ENCODE measurements around the gene CLEC16A. TPM values are rescaled to one million over a fixed set of nuclear protein-coding genes. Genes with fewer than 3 reads are reported as not detected.

CLEC16A gene
- total RNA-seq, 2 donors from 2014 or later, result 29.9 to 32.3 TPM

- no peak for ATAC-seq (replicated peaks in 1 of 2)
- Mint-ChIP-seq H3K27ac (no peak overlapping the region), H3K27me3 (ENCODE audit: low read depth) (no peaks in the 10 kb centered on the region), H3K4me3 (no peak overlapping the region), H3K9me3 (no peaks in the 10 kb centered on the region), H3K4me1 (ENCODE audit: low read depth) (peaks cover 66% of the 10 kb centered on the region), H3K36me3 (ENCODE audit: insufficient read depth in 2 of 2) (no peaks in the 10 kb centered on the region)
- no peak for DNase-seq
Measured at GRCh38 chr16:11187522-11188023, 243.2 kb downstream of the CLEC16A start.

- no peaks in the 10 kb centered on the region for H3K9me3 Mint-ChIP-seq
- DNase-seq, result no peak
- H3K4me1 Mint-ChIP-seq (ENCODE audit: low read depth), result peaks cover 66% of the 10 kb centered on the region
- no peaks in the 10 kb centered on the region for H3K36me3 Mint-ChIP-seq (ENCODE audit: insufficient read depth in 2 of 2)
- H3K27ac Mint-ChIP-seq, result peak overlapping the region; percentile 17
- no peak for ATAC-seq (replicated peaks in 1 of 2)
- no peaks in the 10 kb centered on the region for H3K27me3 Mint-ChIP-seq (ENCODE audit: low read depth)
- no peak overlapping the region for H3K4me3 Mint-ChIP-seq
Measured at GRCh38 chr16:11188801-11189740, 244.7 kb downstream of the CLEC16A start.

GRCh38 chr16:11190588-11191560 lies 246.5 kb downstream of the CLEC16A start:
- Mint-ChIP-seq H3K4me3 (peak overlapping the region; percentile 29 to 64), H3K4me1 (ENCODE audit: low read depth) (peaks cover 63% of the 10 kb centered on the region), H3K27ac (no peak overlapping the region), H3K27me3 (ENCODE audit: low read depth) (no peaks in the 10 kb centered on the region), H3K36me3 (ENCODE audit: insufficient read depth in 2 of 2) (peaks cover 0 to under 1% of the 10 kb centered on the region in 2 donors), H3K9me3 (no peaks in the 10 kb centered on the region)
- ATAC-seq (replicated peaks in 1 of 2), result peak; percentile 78 to 81
- DNase-seq, result no peak

GRCh38 chr16:11191665-11192064 lies 247.3 kb downstream of the CLEC16A start:
- peaks cover 70% of the 10 kb centered on the region for H3K4me1 Mint-ChIP-seq (ENCODE audit: low read depth)
- peak overlapping the region; percentile 49 for H3K27ac Mint-ChIP-seq
- H3K36me3 Mint-ChIP-seq (ENCODE audit: insufficient read depth in 2 of 2), result peaks cover 0 to 1% of the 10 kb centered on the region in 2 donors
- H3K4me3 Mint-ChIP-seq, result no peak overlapping the region
- no peak for ATAC-seq (replicated peaks in 1 of 2)
- no peak for DNase-seq
- no peaks in the 10 kb centered on the region for H3K27me3 Mint-ChIP-seq (ENCODE audit: low read depth)
- no peaks in the 10 kb centered on the region for H3K9me3 Mint-ChIP-seq

- Mint-ChIP-seq H3K9me3 (no peaks in the 10 kb centered on the region), H3K27ac (no peak overlapping the region), H3K4me3 (no peak overlapping the region), H3K4me1 (ENCODE audit: low read depth) (peaks cover 85% of the 10 kb centered on the region), H3K36me3 (ENCODE audit: insufficient read depth in 2 of 2) (peaks cover 0 to 1% of the 10 kb centered on the region in 2 donors), H3K27me3 (ENCODE audit: low read depth) (no peaks in the 10 kb centered on the region)
- no peak for ATAC-seq (replicated peaks in 1 of 2)
- DNase-seq, result no peak
Measured at GRCh38 chr16:11193494-11193893, 249.1 kb downstream of the CLEC16A start.

- ATAC-seq (replicated peaks in 1 of 2) (no peak), DNase-seq (no peak)
- no peak overlapping the region for H3K27ac Mint-ChIP-seq
- peaks cover 84% of the 10 kb centered on the region for H3K4me1 Mint-ChIP-seq (ENCODE audit: low read depth)
- no peaks in the 10 kb centered on the region for H3K9me3 Mint-ChIP-seq
- peaks cover 0 to 1% of the 10 kb centered on the region in 2 donors for H3K36me3 Mint-ChIP-seq (ENCODE audit: insufficient read depth in 2 of 2)
- H3K4me3 Mint-ChIP-seq, result no peak overlapping the region
- H3K27me3 Mint-ChIP-seq (ENCODE audit: low read depth), result no peaks in the 10 kb centered on the region
Measured at GRCh38 chr16:11194913-11195312, 250.5 kb downstream of the CLEC16A start.

GRCh38 chr16:11196286-11196828 lies 252.0 kb downstream of the CLEC16A start:
- no peak for ATAC-seq (replicated peaks in 1 of 2)
- Mint-ChIP-seq H3K9me3 (no peaks in the 10 kb centered on the region), H3K27ac (no peak overlapping the region), H3K4me1 (ENCODE audit: low read depth) (peaks cover 77% of the 10 kb centered on the region), H3K36me3 (ENCODE audit: insufficient read depth in 2 of 2) (peaks cover 0 to 1% of the 10 kb centered on the region in 2 donors), H3K27me3 (ENCODE audit: low read depth) (no peaks in the 10 kb centered on the region), H3K4me3 (no peak overlapping the region)
- DNase-seq, result no peak

GRCh38 chr16:11198375-11198774 lies 254.0 kb downstream of the CLEC16A start:
- no peak overlapping the region for H3K4me3 Mint-ChIP-seq

GRCh38 chr16:11198828-11199227 lies 254.5 kb downstream of the CLEC16A start:
- ATAC-seq (replicated peaks in 1 of 2) (no peak), DNase-seq (no peak)
- Mint-ChIP-seq H3K27ac (no peak overlapping the region), H3K4me3 (no peak overlapping the region), H3K4me1 (ENCODE audit: low read depth) (peaks cover 78% of the 10 kb centered on the region), H3K27me3 (ENCODE audit: low read depth) (no peaks in the 10 kb centered on the region), H3K9me3 (no peaks in the 10 kb centered on the region), H3K36me3 (ENCODE audit: insufficient read depth in 2 of 2) (peaks cover 0 to 1% of the 10 kb centered on the region in 2 donors)

More at GRCh38 chr16:11198375-11198774, 254.0 kb downstream of the CLEC16A start:
- Mint-ChIP-seq H3K9me3 (no peaks in the 10 kb centered on the region), H3K27me3 (ENCODE audit: low read depth) (no peaks in the 10 kb centered on the region), H3K4me1 (ENCODE audit: low read depth) (peaks cover 78% of the 10 kb centered on the region), H3K27ac (no peak overlapping the region), H3K36me3 (ENCODE audit: insufficient read depth in 2 of 2) (peaks cover 0 to 1% of the 10 kb centered on the region in 2 donors)
- ATAC-seq (replicated peaks in 1 of 2) (no peak), DNase-seq (no peak)

- Mint-ChIP-seq H3K4me1 (ENCODE audit: low read depth) (peaks cover 79% of the 10 kb centered on the region), H3K9me3 (no peaks in the 10 kb centered on the region), H3K36me3 (ENCODE audit: insufficient read depth in 2 of 2) (peaks cover 0 to 1% of the 10 kb centered on the region in 2 donors), H3K4me3 (no peak overlapping the region), H3K27me3 (ENCODE audit: low read depth) (no peaks in the 10 kb centered on the region), H3K27ac (no peak overlapping the region)
- DNase-seq, result no peak
- ATAC-seq (replicated peaks in 1 of 2), result no peak
Measured at GRCh38 chr16:11200592-11200991, 256.2 kb downstream of the CLEC16A start.

- Mint-ChIP-seq H3K9me3 (no peaks in the 10 kb centered on the region), H3K27me3 (ENCODE audit: low read depth) (no peaks in the 10 kb centered on the region), H3K27ac (no peak overlapping the region), H3K4me3 (peak overlapping the region in 1 of 2 donors; percentile 38), H3K36me3 (ENCODE audit: insufficient read depth in 2 of 2) (no peaks in the 10 kb centered on the region), H3K4me1 (ENCODE audit: low read depth) (peaks cover 83% of the 10 kb centered on the region)
- ATAC-seq (replicated peaks in 1 of 2) (peak in 1 of 2 donors; percentile 6), DNase-seq (no peak)
Measured at GRCh38 chr16:11201498-11202259, 257.3 kb downstream of the CLEC16A start.

Measured in activated T-cell treated with anti-CD3 and anti-CD28 coated beads, Interleukin-2, amount 50 U/mL, for 72 hours (primary cell).